Measurements from ENCODE around the gene CALU. TPM values are rescaled to one million over a fixed set of nuclear protein-coding genes. Genes with fewer than 3 reads are reported as not detected.

The CALU gene
- total and polyA plus RNA-seq, 8 donors: 8.7 to 46.0 (median 20.8) TPM

DNA sequence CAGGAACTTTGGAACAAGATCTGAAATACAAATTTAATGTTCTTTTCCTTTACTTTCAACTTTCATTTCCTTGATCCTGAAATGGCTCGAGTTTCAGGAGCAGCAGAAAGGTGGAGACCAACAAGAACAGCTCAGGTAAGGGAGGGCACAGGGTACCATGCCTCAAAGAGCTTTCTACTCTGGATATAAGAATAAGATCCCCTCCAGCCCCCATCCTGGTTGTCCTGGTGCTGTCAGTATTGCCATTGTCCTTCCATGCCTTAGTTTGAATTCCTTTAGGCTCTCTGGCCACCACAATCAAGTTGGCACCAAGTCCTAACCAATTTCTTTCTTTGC, 12.5 kb upstream of the CALU start:
- no peak overlapping the region for H3K4me3 ChIP-seq
- no peak overlapping the region for H3K27ac ChIP-seq
- intact Hi-C loops (cut with DNase I): no loop called here
- 38 to 50% methylated on average over 1 of the region's 1 CpG for WGBS, 2 donors
- H3K4me1 ChIP-seq: no peaks in the 10 kb centered on the region
- no peak for ATAC-seq
- FAIRE-seq: no peak
- TF ChIP-seq, protein P1, sequence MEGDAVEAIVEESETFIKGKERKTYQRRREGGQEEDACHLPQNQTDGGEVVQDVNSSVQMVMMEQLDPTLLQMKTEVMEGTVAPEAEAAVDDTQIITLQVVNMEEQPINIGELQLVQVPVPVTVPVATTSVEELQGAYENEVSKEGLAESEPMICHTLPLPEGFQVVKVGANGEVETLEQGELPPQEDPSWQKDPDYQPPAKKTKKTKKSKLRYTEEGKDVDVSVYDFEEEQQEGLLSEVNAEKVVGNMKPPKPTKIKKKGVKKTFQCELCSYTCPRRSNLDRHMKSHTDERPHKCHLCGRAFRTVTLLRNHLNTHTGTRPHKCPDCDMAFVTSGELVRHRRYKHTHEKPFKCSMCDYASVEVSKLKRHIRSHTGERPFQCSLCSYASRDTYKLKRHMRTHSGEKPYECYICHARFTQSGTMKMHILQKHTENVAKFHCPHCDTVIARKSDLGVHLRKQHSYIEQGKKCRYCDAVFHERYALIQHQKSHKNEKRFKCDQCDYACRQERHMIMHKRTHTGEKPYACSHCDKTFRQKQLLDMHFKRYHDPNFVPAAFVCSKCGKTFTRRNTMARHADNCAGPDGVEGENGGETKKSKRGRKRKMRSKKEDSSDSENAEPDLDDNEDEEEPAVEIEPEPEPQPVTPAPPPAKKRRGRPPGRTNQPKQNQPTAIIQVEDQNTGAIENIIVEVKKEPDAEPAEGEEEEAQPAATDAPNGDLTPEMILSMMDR (IDR thresholded peaks at IDR 0.05): no peak
- no peaks in the 10 kb centered on the region for H3K9me3 ChIP-seq
- no peaks in the 10 kb centered on the region for H3K36me3 ChIP-seq
- DNase-seq: no peak
- no peaks in the 10 kb centered on the region for H3K27me3 ChIP-seq

DNA sequence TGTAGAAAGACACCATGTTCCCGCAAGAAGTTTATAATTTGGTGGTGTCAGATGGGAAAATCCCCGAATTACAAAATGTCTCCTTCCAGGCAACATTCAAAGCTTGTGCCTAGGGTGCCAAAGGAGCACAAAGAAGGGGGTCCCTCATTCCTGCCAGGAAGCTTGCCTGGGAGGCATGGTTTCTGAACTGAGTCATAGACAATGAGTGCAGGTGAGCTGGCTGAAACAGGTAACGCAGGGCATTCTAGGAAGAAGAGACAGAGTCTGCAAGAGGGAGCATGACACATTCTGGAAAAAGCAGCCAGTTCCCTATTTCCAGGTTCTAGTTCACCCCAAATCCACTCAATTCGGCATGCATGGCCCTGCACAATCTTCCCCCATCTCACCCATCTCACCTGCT, 11.9 kb upstream of the CALU start:
- FAIRE-seq: no peak
- DNase-seq: no peak
- ATAC-seq: no peak
- H3K27me3 ChIP-seq: no peaks in the 10 kb centered on the region
- no peaks in the 10 kb centered on the region for H3K36me3 ChIP-seq
- no peaks in the 10 kb centered on the region for H3K4me1 ChIP-seq
- no peak overlapping the region for H3K27ac ChIP-seq
- TF ChIP-seq, protein P1 (IDR thresholded peaks at IDR 0.05): no peak
- no peaks in the 10 kb centered on the region for H3K9me3 ChIP-seq
- intact Hi-C loops (cut with DNase I): no loop called here
- WGBS, 2 donors: 84% methylated on average over 4 of the region's 4 CpGs
- no peak overlapping the region for H3K4me3 ChIP-seq

DNA sequence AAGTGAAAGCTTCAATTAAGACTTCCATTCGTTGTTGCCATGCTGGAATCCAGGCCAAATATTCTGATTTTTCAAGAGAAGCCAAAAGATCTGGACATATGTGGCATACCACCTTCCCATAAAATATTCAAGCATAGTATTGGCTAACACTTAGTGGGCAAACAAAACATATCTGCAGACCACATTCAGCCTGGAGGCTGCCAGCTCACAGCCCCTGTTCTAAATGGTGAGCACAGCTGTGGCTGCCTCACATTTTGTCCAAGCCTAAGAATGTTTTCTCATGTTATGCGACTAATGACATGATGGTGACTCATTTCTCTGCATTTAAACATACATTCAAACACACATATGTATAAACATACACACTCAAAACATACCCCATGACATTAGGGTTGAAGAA, 10.6 kb upstream of the CALU start:
- Histone ChIP-seq H3K36me3 (no peaks in the 10 kb centered on the region), H3K4me3 (no peak overlapping the region), H3K9me3 (no peaks in the 10 kb centered on the region), H3K27me3 (no peaks in the 10 kb centered on the region), H3K27ac (no peak overlapping the region), H3K4me1 (no peaks in the 10 kb centered on the region)
- no peak for ATAC-seq
- TF ChIP-seq, protein P1 (IDR thresholded peaks at IDR 0.05): no peak
- WGBS, 2 donors: 58 to 75% methylated on average over 2 of the region's 2 CpGs
- intact Hi-C loops (cut with DNase I): no loop called here
- FAIRE-seq: no peak
- no peak for DNase-seq

DNA sequence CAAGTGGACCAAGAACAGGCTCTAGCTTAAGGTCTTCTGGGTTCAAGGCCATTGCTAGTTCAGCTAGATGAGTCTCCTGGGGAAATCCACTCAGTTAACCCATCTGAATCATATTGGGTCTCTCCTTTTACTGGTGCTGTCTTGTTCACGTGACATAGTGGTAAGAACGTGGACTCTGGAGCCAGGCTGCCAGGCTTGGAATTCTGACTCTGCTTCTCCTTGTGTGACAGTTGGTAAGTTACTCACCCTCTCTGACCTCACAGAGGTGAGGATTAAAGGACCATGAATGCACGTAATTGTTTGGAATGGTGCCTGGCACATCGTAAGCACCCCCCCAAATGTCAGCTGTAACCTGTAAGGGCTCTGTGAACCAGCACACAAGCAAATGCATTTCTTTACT, 9.7 kb upstream of the CALU start:
- no peak for ATAC-seq
- H3K27me3 ChIP-seq: no peaks in the 10 kb centered on the region
- intact Hi-C loops (cut with DNase I): no loop called here

DNA sequence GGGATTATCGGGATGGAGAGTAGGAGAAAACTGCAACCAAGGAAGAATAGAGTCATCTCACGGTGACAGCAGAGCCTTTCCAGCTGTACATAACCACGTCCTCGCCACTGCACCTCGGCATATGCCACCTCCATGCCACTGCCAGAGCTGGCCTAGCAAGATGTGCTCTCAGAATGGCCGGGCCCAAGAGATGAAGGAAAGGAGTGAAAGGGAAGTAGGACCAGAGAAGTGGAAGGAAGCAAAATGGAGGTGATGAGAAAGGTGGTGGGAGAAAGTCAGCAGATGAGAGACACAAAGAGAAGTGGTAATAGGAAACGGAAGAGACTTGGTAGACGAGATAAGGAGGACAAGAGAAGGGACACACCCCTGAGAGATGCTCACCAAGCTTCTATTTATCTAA, 8.0 kb upstream of the CALU start:
- Histone ChIP-seq H3K9me3 (no peaks in the 10 kb centered on the region), H3K36me3 (no peaks in the 10 kb centered on the region), H3K4me3 (no peak overlapping the region), H3K4me1 (no peaks in the 10 kb centered on the region), H3K27ac (no peak overlapping the region), H3K27me3 (no peaks in the 10 kb centered on the region)
- WGBS, 2 donors: 77 to 81% methylated on average over 8 of the region's 8 CpGs
- ATAC-seq (no peak), FAIRE-seq (no peak), DNase-seq (no peak)
- intact Hi-C loops (cut with DNase I): no loop called here
- TF ChIP-seq, protein P1 (IDR thresholded peaks at IDR 0.05): no peak

More for the DNA sequence above, 9.7 kb upstream of the CALU start:
- Histone ChIP-seq H3K4me3 (no peak overlapping the region), H3K27ac (no peak overlapping the region), H3K9me3 (no peaks in the 10 kb centered on the region), H3K36me3 (no peaks in the 10 kb centered on the region), H3K4me1 (no peaks in the 10 kb centered on the region)
- DNase-seq (no peak), FAIRE-seq (no peak)
- 73 to 92% methylated on average over 4 of the region's 4 CpGs for WGBS, 2 donors
- TF ChIP-seq, protein P1 (IDR thresholded peaks at IDR 0.05): no peak
